Caco-2 (cell line): ENCODE measurements around the gene CRADD. TPM values are rescaled to one million over a fixed set of nuclear protein-coding genes. Genes with fewer than 3 reads are reported as not detected.
"Not testable (repeated sequence)": the region's sequence is repeated elsewhere in the genome, so short reads cannot be mapped to it uniquely, and the experiment has no call there.

Experiments used
- BruUV-seq: library from RNA; stranded (reverse); fragments of 400-500 nt; replicated peaks from 2 replicates; lab custom pipeline; 2021; lab: Mats Ljungman, UMichigan
- CTCF ChIA-PET: fragments of 300-600 bp; sonication (Branson Sonifier 250); formaldehyde crosslinking; loops from one replicate; lab custom pipeline; 2022; ENCODE audit warnings: antibody characterized with exemption; lab: Charles Lee
- POLR2A ChIA-PET: fragments of 300-600 bp; sonication (Branson Sonifier 250); formaldehyde crosslinking; loops from one replicate; lab custom pipeline; 2022; ENCODE audit warnings: antibody characterized with exemption; lab: Charles Lee
- DNase-seq, 2 experiments: peaks; one replicate each; pipeline versions ENCODE4 v3.0.0 to v3.0.0-alpha.2; 2020 to 2022
- H3K27me3 ChIP-seq: replicated peaks from 2 replicates; pipeline ENCODE4 v1.6.0; 2011; ENCODE audit warnings: low read length; ENCODE audit not compliant: control insufficient read depth, insufficient read depth
- H3K36me3 ChIP-seq: 2 replicates; pipeline ENCODE4 v1.5.1; 2011; ENCODE audit warnings: low read length; ENCODE audit not compliant: control insufficient read depth, insufficient read depth
- H3K4me1 ChIP-seq: fragments of 250-450 bp; sonication (Bioruptor Pico); 2 replicates; pipeline ENCODE4 v1.5.1; 2020; ENCODE audit warnings: mild to moderate bottlenecking
- H3K4me3 ChIP-seq: 2 replicates; pipeline ENCODE4 v1.5.1; 2011; ENCODE audit warnings: low read depth, mild to moderate bottlenecking, control low read depth, low read length
- H3K9me3 ChIP-seq: fragments of 250-450 bp; sonication (Bioruptor Pico); 2 replicates; pipeline ENCODE4 v1.5.1; 2020; ENCODE audit warnings: mild to moderate bottlenecking, moderate library complexity
- H3K27ac Mint-ChIP-seq: one replicate; pipeline ENCODE4 v1.8.0; 2022; ENCODE audit warnings: mixed read lengths; ENCODE audit not compliant: unreplicated experiment
- H3K27me3 Mint-ChIP-seq: one replicate; pipeline ENCODE4 v1.8.0; 2022; ENCODE audit warnings: mixed read lengths; ENCODE audit not compliant: insufficient read depth, unreplicated experiment
- H3K36me3 Mint-ChIP-seq: one replicate; pipeline ENCODE4 v1.8.0; 2022; ENCODE audit warnings: mild to moderate bottlenecking, mixed read lengths; ENCODE audit not compliant: insufficient read depth, unreplicated experiment
- H3K4me1 Mint-ChIP-seq: one replicate; pipeline ENCODE4 v1.8.0; 2022; ENCODE audit warnings: low read depth, mixed read lengths; ENCODE audit not compliant: unreplicated experiment
- H3K4me3 Mint-ChIP-seq: one replicate; pipeline ENCODE4 v1.8.0; 2022; ENCODE audit warnings: mild to moderate bottlenecking, moderate library complexity, mixed read lengths; ENCODE audit not compliant: unreplicated experiment
- H3K9me3 Mint-ChIP-seq: one replicate; pipeline ENCODE4 v1.8.0; 2022; ENCODE audit warnings: mixed read lengths; ENCODE audit not compliant: unreplicated experiment
- intact Hi-C: fragments of 100-400 bp; cut with micrococcal nuclease; formaldehyde crosslinking; loops from one replicate; pipeline ENCODE4 v1.10.0; 2022; ENCODE audit not compliant: unreplicated experiment
- total RNA-seq: library from RNA; stranded (reverse); gene quantifications from 2 replicates; pipeline ENCODE4 v1.2.3, GENCODE V29; 2022
- TF ChIP-seq, protein P1 (sequence below), 2 experiments: fragments of 200-600 bp in 1 of 2; IDR thresholded peaks; 1 replicate in 1 of 2; 2 replicates in 1 of 2; pipeline versions ENCODE4 v1.5.1 to v1.8.0; 2011 to 2022; ENCODE audit warnings: antibody characterized with exemption in 1 of 2, control low read depth in 1 of 2, inconsistent platforms in 1 of 2, low read depth in 1 of 2, low read length in 1 of 2, mild to moderate bottlenecking in 1 of 2, moderate library complexity in 1 of 2; ENCODE audit not compliant: insufficient read depth in 1 of 2, severe bottlenecking in 1 of 2, unreplicated experiment in 1 of 2

The CRADD gene
- total RNA-seq, 1 experiment from 2014 or later = 29.2 TPM

DNA sequence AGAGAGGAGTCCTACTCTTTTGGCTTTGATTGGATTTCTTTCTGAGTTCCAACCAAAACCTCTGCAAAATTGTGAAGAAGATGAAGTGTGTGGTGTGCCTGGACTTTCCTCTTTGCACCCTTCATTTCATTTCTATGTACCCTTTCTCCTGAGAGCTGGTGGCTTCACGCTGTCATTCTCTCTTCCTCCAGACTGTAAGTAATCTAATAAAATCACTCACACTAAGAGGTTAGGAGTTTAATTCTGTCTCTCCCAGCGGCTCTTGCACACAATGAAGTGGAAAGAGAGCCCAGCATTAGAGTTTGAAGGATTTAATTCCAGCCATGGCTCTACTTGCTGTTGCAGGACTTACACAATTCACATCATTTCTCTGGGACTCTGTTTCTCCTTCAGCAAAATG, 37.8 kb upstream of the CRADD start:
- H3K9me3 Mint-ChIP-seq = no peaks in the 10 kb centered on the region
- Histone ChIP-seq H3K36me3 (no peaks in the 10 kb centered on the region), H3K4me3 (no peak overlapping the region), H3K27me3 (no peaks in the 10 kb centered on the region), H3K4me1 (no peaks in the 10 kb centered on the region), H3K9me3 (no peaks in the 10 kb centered on the region)
- TF ChIP-seq, protein P1, sequence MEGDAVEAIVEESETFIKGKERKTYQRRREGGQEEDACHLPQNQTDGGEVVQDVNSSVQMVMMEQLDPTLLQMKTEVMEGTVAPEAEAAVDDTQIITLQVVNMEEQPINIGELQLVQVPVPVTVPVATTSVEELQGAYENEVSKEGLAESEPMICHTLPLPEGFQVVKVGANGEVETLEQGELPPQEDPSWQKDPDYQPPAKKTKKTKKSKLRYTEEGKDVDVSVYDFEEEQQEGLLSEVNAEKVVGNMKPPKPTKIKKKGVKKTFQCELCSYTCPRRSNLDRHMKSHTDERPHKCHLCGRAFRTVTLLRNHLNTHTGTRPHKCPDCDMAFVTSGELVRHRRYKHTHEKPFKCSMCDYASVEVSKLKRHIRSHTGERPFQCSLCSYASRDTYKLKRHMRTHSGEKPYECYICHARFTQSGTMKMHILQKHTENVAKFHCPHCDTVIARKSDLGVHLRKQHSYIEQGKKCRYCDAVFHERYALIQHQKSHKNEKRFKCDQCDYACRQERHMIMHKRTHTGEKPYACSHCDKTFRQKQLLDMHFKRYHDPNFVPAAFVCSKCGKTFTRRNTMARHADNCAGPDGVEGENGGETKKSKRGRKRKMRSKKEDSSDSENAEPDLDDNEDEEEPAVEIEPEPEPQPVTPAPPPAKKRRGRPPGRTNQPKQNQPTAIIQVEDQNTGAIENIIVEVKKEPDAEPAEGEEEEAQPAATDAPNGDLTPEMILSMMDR (IDR thresholded peaks at IDR 0.05; ENCODE audit: insufficient read depth in 1 of 2, low read depth in 1 of 2, low read length in 1 of 2, severe bottlenecking in 1 of 2, unreplicated experiment in 1 of 2) = no peak
- DNase-seq = no peak
- intact Hi-C loops = no loop called here
- no peaks in the 10 kb centered on the region for H3K27me3 Mint-ChIP-seq
- BruUV-seq = no TSS peak
- no peak overlapping the region for H3K4me3 Mint-ChIP-seq
- POLR2A ChIA-PET = no interaction called here
- no peaks in the 10 kb centered on the region for H3K36me3 Mint-ChIP-seq
- H3K27ac Mint-ChIP-seq = no peak overlapping the region
- CTCF ChIA-PET = no interaction called here
- H3K4me1 Mint-ChIP-seq = peaks cover 7% of the 10 kb centered on the region

DNA sequence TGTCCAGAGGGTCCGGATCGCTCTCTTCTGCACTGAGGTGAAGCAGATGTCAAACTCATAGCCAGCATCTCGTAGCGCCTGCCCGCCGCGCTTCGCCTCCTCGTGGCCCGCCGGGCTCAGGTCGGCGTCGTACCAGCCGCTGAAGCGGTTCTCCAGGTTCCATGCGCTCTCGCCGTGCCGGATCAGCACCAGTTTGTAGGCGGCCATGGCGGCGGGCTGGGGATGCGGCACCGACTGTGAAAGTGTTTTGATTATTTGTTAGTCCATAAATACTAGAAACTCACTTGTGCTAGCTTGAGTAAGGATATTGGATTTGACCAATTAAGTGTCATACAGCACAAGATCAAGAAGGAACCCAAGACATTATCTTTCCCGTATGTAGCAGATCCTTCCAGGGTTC, 35.8 kb upstream of the CRADD start:
- intact Hi-C loops, H3K4me3 Mint-ChIP-seq, H3K4me1 ChIP-seq, H3K9me3 Mint-ChIP-seq, H3K27ac Mint-ChIP-seq, CTCF ChIA-PET, H3K4me1 Mint-ChIP-seq, H3K9me3 ChIP-seq, H3K4me3 ChIP-seq, H3K27me3 ChIP-seq, DNase-seq, H3K27me3 Mint-ChIP-seq, H3K36me3 Mint-ChIP-seq, BruUV-seq, H3K36me3 ChIP-seq, POLR2A ChIA-PET: not testable (repeated sequence)

DNA sequence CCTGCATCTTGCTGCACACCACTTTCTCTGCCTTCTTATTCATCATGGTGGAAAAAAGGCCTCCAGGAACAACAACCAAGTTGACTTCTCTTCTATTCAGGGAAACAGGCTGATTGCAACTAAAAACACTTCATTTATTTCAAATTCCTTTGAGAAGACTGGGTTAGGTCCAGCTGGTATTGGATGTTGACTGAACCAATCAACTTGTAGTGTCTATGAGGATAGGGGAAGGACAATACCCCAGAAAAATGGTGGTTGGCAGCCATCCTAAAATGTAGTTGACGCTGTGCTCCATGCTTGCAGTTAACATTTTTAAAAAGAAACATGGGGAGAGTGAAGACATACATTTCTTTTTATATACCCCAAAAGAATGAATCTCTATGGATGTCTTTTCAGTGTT, 34.4 kb upstream of the CRADD start:
- CTCF ChIA-PET = no interaction called here

More for the DNA sequence above, 34.4 kb upstream of the CRADD start:
- DNase-seq = no peak
- Histone ChIP-seq H3K36me3 (no peaks in the 10 kb centered on the region), H3K27me3 (no peaks in the 10 kb centered on the region), H3K4me3 (no peak overlapping the region), H3K4me1 (no peaks in the 10 kb centered on the region), H3K9me3 (no peaks in the 10 kb centered on the region)
- H3K36me3 Mint-ChIP-seq = no peaks in the 10 kb centered on the region
- intact Hi-C loops = no loop called here
- TF ChIP-seq, protein P1 (IDR thresholded peaks at IDR 0.05; ENCODE audit: insufficient read depth in 1 of 2, low read depth in 1 of 2, low read length in 1 of 2, severe bottlenecking in 1 of 2, unreplicated experiment in 1 of 2) = no peak
- H3K9me3 Mint-ChIP-seq = no peaks in the 10 kb centered on the region
- no peaks in the 10 kb centered on the region for H3K27me3 Mint-ChIP-seq
- POLR2A ChIA-PET = no interaction called here
- no peak overlapping the region for H3K27ac Mint-ChIP-seq
- no TSS peak for BruUV-seq
- no peak overlapping the region for H3K4me3 Mint-ChIP-seq
- H3K4me1 Mint-ChIP-seq = no peaks in the 10 kb centered on the region
